ENCODE measurements around the gene GDI2. TPM values are rescaled to one million over a fixed set of nuclear protein-coding genes. Genes with fewer than 3 reads are reported as not detected.
A peak's percentile ranks its signal among the peaks of the same experiment; 100 is the strongest.
"Not testable (repeated sequence)": the region's sequence is repeated elsewhere in the genome, so short reads cannot be mapped to it uniquely, and the experiment has no call there.

The GDI2 gene
- total and polyA plus RNA-seq, 11 donors = 20.0 to 167 (median 117) TPM

DNA sequence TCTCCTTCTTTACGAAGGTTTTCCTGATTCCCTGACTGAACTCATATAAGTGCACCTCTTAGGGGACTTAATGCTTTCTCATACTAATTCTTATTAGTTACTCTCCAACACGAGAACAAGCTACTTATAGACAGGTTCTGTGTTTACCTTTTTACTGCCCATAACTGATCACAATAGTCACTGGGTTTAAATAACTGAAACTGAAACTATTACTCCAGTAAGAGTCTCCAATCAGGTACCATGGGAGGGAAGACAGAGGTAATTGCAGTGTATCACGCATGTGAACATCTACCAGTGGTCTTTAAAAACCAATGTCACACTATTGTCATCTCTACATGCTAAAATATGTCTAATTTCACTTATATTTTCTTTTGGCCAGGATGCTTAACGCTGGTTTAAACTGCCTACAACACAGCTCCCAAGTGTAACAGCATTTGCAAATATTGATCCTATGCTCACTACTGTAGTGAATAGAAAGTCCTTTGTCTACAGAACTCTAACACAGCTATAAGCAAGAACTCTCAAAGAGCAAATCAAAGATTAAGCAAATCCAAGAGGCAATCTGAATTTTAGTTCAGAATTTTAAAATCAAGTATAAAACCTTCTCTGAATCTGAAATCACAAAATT is 3.6 kb downstream of the GDI2 start:
- DNase-seq (no peak), ATAC-seq (no peak)
- peaks cover 3 to 81% (median 60%) of the 10 kb centered on the region in 12 donors for H3K4me1 ChIP-seq
- no peaks in the 10 kb centered on the region for H3K9me3 ChIP-seq
- H3K4me3 ChIP-seq = peak overlapping the region in 2 of 12 donors; percentile 15 to 95
- H3K27ac ChIP-seq = peak overlapping the region in 1 of 12 donors; percentile 100
- 39 to 60% (median 44%) methylated on average over 4 of the region's 4 CpGs for WGBS, 4 donors
- H3K27me3 ChIP-seq = no peaks in the 10 kb centered on the region
- TF ChIP-seq POLR2A (IDR thresholded peaks at IDR 0.05) (no peak), CTCF (IDR thresholded peaks at IDR 0.05) (no peak)
- intact Hi-C loops (cut with DNase I) = loop anchor here in 9 of 10 donors (5.0 to 10.0 kb wide), 7 partner anchors 63 to 125 kb away; partner anchors contain the start of genes FBH1 (in 3 of the 9), TASOR2 (in 2 of the 9) and ANKRD16 (in 1 of the 9)
- H3K36me3 ChIP-seq = peaks cover 0 to 22% (median 0%) of the 10 kb centered on the region in 9 donors

DNA sequence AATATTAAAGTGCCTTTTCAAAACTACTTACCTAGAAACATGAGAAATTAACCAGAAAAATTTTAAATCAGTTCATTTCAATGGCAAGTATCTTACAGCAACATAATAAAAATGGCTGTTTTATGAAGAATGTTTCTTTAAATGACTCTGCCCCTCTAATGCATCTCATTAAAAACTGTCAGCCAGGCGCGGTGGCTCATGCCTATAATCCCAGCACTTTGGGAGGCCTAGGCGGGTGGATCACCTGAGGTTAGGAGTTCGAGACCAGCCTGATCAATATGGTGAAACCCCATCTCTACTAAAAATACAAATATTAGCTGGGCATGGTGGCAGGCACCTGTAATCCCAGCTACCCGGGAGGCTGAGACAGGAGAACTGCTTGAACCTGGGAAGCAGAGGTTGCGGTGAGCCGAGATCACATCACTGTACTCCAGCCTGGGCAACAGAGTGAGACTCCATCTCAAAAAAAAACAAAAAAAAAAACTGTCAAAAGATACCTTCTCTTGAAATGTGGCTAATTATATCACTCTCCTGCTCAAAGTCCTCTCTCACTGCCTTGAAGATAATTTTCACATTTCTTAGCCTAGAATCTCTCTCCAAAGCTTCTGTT is 4.3 kb downstream of the GDI2 start:
- peaks cover 0 to 27% (median 0%) of the 10 kb centered on the region in 9 donors for H3K36me3 ChIP-seq
- H3K4me1 ChIP-seq = peaks cover 3 to 79% (median 55%) of the 10 kb centered on the region in 12 donors
- intact Hi-C loops (cut with DNase I) = loop anchor here in 1 of 10 donors (10.0 kb wide), 1 partner anchor 114 kb away; no protein-coding TSS in a partner anchor
- DNase-seq, H3K27me3 ChIP-seq, ATAC-seq, H3K9me3 ChIP-seq: not testable (repeated sequence)
- peak overlapping the region in 1 of 12 donors; percentile 95 for H3K4me3 ChIP-seq
- peak overlapping the region in 1 of 12 donors; percentile 100 for H3K27ac ChIP-seq
- 78 to 97% (median 92%) methylated on average over 7 of the region's 7 CpGs for WGBS, 4 donors

GRCh38 chr10:5806745-5807144 is 6.5 kb downstream of the GDI2 start:
- DNase-seq (no peak), ATAC-seq (peak; percentile 51 to 74 (median 56))
- WGBS, 4 donors = 26 to 43% (median 32%) methylated on average over 2 of the region's 2 CpGs
- no peaks in the 10 kb centered on the region for H3K9me3 ChIP-seq
- intact Hi-C loops (cut with DNase I) = loop anchor here in 1 of 10 donors (10.0 kb wide), 1 partner anchor 112 kb away; no protein-coding TSS in a partner anchor
- no peak overlapping the region for H3K4me3 ChIP-seq
- no peak for TF ChIP-seq POLR2A (IDR thresholded peaks at IDR 0.05)
- TF ChIP-seq CTCF (IDR thresholded peaks at IDR 0.05) = no peak
- H3K27me3 ChIP-seq = no peaks in the 10 kb centered on the region
- H3K27ac ChIP-seq = peak overlapping the region in 10 of 12 donors; percentile 12 to 52 (median 31)
- H3K36me3 ChIP-seq = peaks cover 0 to 28% (median 0%) of the 10 kb centered on the region in 9 donors
- peaks cover 3 to 82% (median 52%) of the 10 kb centered on the region in 12 donors for H3K4me1 ChIP-seq

DNA sequence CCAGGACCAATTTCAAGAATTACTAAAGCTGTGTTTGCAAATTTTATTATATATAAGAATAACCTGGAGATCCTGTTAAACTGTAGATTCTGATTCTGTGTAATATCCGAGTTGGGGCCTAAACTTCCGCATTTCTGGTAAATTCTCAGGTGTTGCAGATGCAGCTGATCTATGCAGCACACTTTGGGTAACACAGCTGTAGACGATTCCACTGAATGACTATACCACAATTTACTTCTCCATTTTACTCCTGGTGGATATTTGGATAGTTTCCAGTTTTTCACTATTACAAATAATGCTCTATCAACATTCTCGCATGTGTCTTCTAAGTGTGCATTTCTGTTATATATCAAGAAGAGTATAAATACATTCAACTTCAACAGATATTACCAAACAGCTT is 7.5 kb downstream of the GDI2 start:
- TF ChIP-seq CTCF (IDR thresholded peaks at IDR 0.05) (no peak), POLR2A (IDR thresholded peaks at IDR 0.05) (no peak)
- Histone ChIP-seq H3K27ac (no peak overlapping the region), H3K4me3 (no peak overlapping the region), H3K9me3 (no peaks in the 10 kb centered on the region), H3K27me3 (no peaks in the 10 kb centered on the region), H3K4me1 (peaks cover 3 to 71% (median 42%) of the 10 kb centered on the region in 12 donors), H3K36me3 (peaks cover 0 to 33% (median 0%) of the 10 kb centered on the region in 9 donors)
- intact Hi-C loops (cut with DNase I) = loop anchor here in 1 of 10 donors (10.0 kb wide), 1 partner anchor 111 kb away; no protein-coding TSS in a partner anchor
- no peak for ATAC-seq
- no peak for DNase-seq
- WGBS, 4 donors = 81 to 83% (median 81%) methylated on average over 4 of the region's 4 CpGs
